ENCODE results near the gene ABHD14A. TPM values are rescaled to one million over a fixed set of nuclear protein-coding genes. Genes with fewer than 3 reads are reported as not detected.

The ABHD14A gene
- polyA plus RNA-seq, 2 donors: 8.0 to 12.9 TPM

DNA sequence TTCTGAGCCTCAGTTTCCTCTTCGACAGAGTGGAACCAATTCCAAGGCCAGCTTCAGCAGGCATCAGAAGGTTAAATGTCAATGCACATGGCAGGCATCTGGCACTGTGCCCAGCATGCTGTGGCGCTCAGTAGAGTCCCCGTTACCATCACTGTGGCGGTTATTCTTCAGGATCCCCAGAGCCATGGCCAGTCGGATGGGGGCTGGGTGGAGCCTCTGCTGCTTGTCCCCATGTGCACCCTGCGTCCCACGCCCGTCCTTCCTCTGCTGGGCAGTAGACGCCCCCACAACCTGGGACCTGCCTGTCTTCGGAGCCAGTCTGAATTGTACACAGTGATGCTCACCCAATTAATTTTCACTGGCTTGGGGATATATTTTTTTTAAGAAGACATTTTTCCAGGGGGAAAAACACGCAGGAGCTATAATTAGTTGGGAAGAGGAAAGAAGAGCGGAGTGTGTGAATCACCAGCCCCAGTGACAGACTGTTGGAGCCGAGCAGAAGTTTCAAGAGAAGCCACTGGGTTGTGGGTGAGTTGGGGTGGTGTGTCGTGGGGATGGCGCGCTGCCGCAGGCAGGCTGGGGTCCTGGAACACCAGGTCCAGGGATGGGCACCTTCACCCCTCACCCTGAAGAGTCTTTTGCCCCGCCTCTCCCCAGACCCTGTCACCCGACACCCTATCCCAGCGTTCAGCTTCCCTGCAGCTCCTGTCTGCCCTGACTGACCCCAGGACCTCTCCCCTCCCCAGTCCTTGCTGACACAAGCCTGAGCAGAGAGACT, 47.6 kb downstream of the ABHD14A start:
- WGBS, 2 donors: 72 to 77% methylated on average over 20 of the region's 20 CpGs
- Histone ChIP-seq H3K4me3 (ENCODE audit: low read depth in 1 of 2, low read length in 2 of 2) (no peak overlapping the region), H3K36me3 (ENCODE audit: control insufficient read depth in 2 of 2, insufficient read depth in 2 of 2, low read length in 1 of 2) (no peaks in the 10 kb centered on the region), H3K27ac (ENCODE audit: low read depth in 2 of 2, low read length in 1 of 2) (peak overlapping the region in 1 of 2 donors; percentile 33), H3K9me3 (ENCODE audit: control insufficient read depth in 2 of 2, insufficient read depth in 1 of 2, low read depth in 1 of 2, low read length in 1 of 2) (no peaks in the 10 kb centered on the region), H3K4me1 (ENCODE audit: control insufficient read depth in 2 of 2, insufficient read depth in 2 of 2, low read length in 1 of 2) (peaks cover 0 to 10% of the 10 kb centered on the region in 2 donors), H3K27me3 (ENCODE audit: control insufficient read depth in 1 of 2, insufficient read depth in 2 of 2, low read length in 2 of 2) (no peaks in the 10 kb centered on the region)

DNA sequence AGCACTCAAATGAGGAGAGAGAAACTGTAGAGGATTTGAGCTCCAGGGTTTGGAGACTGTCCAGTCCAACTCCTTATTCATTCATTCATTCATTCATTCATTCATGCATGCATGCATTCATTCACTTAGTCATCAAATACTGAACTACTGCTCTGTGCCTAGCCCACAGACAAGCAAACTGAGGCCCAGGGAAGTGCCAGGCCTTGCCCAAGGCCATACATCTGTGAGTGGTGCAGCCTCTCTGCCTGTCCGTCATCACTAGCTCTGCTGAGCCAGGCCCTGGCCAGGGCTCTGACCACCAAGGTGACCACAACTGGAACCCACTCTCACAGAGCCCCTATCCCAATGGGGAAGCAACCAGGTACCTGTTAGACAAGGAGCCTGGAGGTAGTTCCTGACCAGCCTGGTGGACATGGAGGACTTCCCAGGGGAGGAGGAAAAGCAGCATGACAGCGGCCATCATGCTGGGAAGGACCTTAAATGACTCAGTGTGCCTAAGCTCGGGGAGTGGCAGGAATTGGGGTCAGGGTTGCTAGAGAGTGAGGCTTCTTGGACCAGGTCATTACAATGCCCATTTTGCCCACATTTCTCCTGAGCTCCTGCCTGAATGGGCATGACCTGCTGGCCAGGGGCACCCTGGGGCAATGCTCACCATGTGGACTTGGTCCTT, 48.4 kb downstream of the ABHD14A start:
- H3K27me3 ChIP-seq (ENCODE audit: control insufficient read depth in 1 of 2, insufficient read depth in 2 of 2, low read length in 2 of 2): no peaks in the 10 kb centered on the region
- H3K4me3 ChIP-seq (ENCODE audit: low read depth in 1 of 2, low read length in 2 of 2): no peak overlapping the region
- H3K9me3 ChIP-seq (ENCODE audit: control insufficient read depth in 2 of 2, insufficient read depth in 1 of 2, low read depth in 1 of 2, low read length in 1 of 2): no peaks in the 10 kb centered on the region
- WGBS, 2 donors: 83 to 98% methylated on average over 3 of the region's 3 CpGs
- no peaks in the 10 kb centered on the region for H3K36me3 ChIP-seq (ENCODE audit: control insufficient read depth in 2 of 2, insufficient read depth in 2 of 2, low read length in 1 of 2)
- no peak overlapping the region for H3K27ac ChIP-seq (ENCODE audit: low read depth in 2 of 2, low read length in 1 of 2)
- peaks cover 0 to 10% of the 10 kb centered on the region in 2 donors for H3K4me1 ChIP-seq (ENCODE audit: control insufficient read depth in 2 of 2, insufficient read depth in 2 of 2, low read length in 1 of 2)

GRCh38 chr3:52023860-52024764, 49.2 kb downstream of the ABHD14A start:
- 79 to 82% methylated on average over 8 of the region's 8 CpGs for WGBS, 2 donors

DNA sequence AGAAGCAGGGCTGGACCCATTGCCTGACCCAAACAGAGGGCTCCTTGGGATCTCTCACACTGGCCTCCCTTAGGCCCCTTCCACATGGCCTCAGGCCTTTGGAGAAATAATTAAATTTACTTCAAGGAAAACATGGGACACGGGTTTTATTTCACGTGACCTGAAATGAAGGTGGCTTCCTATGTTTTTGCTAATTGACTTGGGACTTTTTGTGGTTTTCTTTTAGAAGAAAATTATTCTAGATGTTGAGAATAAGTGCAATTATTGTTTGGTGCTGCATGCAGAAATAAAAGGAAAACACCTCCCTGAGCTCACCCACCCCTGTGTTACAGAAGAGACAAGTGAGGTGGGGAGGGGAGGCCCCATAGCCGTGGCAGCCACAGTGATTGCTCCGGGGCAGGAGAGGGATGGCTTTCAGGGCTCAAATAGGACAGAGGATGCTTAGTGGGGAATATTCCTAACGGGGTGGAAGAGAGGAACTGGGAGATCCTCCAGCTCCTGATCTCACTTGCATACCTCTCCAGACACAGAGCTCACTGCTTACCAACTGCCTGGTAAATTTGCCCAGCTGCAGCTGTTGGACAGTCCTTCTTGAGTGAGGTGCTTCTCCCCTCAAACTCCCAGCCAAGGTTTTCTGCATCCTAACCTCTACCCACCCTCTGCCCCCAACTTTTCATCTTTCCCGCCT, 50.0 kb downstream of the ABHD14A start:
- Histone ChIP-seq H3K4me1 (ENCODE audit: control insufficient read depth in 2 of 2, insufficient read depth in 2 of 2, low read length in 1 of 2) (peaks cover 6 to 14% of the 10 kb centered on the region in 2 donors), H3K27ac (ENCODE audit: low read depth in 2 of 2, low read length in 1 of 2) (no peak overlapping the region), H3K9me3 (ENCODE audit: control insufficient read depth in 2 of 2, insufficient read depth in 1 of 2, low read depth in 1 of 2, low read length in 1 of 2) (no peaks in the 10 kb centered on the region), H3K27me3 (ENCODE audit: control insufficient read depth in 1 of 2, insufficient read depth in 2 of 2, low read length in 2 of 2) (no peaks in the 10 kb centered on the region), H3K36me3 (ENCODE audit: control insufficient read depth in 2 of 2, insufficient read depth in 2 of 2, low read length in 1 of 2) (no peaks in the 10 kb centered on the region), H3K4me3 (ENCODE audit: low read depth in 1 of 2, low read length in 2 of 2) (no peak overlapping the region)
- WGBS, 2 donors: 72 to 79% methylated on average over 6 of the region's 6 CpGs

More at GRCh38 chr3:52023860-52024764, 49.2 kb downstream of the ABHD14A start:
- H3K4me1 ChIP-seq (ENCODE audit: control insufficient read depth in 2 of 2, insufficient read depth in 2 of 2, low read length in 1 of 2): peaks cover 2 to 17% of the 10 kb centered on the region in 2 donors
- no peaks in the 10 kb centered on the region for H3K9me3 ChIP-seq (ENCODE audit: control insufficient read depth in 2 of 2, insufficient read depth in 1 of 2, low read depth in 1 of 2, low read length in 1 of 2)
- no peaks in the 10 kb centered on the region for H3K27me3 ChIP-seq (ENCODE audit: control insufficient read depth in 1 of 2, insufficient read depth in 2 of 2, low read length in 2 of 2)
- H3K36me3 ChIP-seq (ENCODE audit: control insufficient read depth in 2 of 2, insufficient read depth in 2 of 2, low read length in 1 of 2): no peaks in the 10 kb centered on the region
- no peak overlapping the region for H3K4me3 ChIP-seq (ENCODE audit: low read depth in 1 of 2, low read length in 2 of 2)
- no peak overlapping the region for H3K27ac ChIP-seq (ENCODE audit: low read depth in 2 of 2, low read length in 1 of 2)

- no peaks in the 10 kb centered on the region for H3K36me3 ChIP-seq (ENCODE audit: control insufficient read depth in 2 of 2, insufficient read depth in 2 of 2, low read length in 1 of 2)
- H3K9me3 ChIP-seq (ENCODE audit: control insufficient read depth in 2 of 2, insufficient read depth in 1 of 2, low read depth in 1 of 2, low read length in 1 of 2): no peaks in the 10 kb centered on the region
- no peak overlapping the region for H3K4me3 ChIP-seq (ENCODE audit: low read depth in 1 of 2, low read length in 2 of 2)
- H3K4me1 ChIP-seq (ENCODE audit: control insufficient read depth in 2 of 2, insufficient read depth in 2 of 2, low read length in 1 of 2): peaks cover 6 to 19% of the 10 kb centered on the region in 2 donors
- 70 to 86% methylated on average over 7 of the region's 7 CpGs for WGBS, 2 donors
- H3K27me3 ChIP-seq (ENCODE audit: control insufficient read depth in 1 of 2, insufficient read depth in 2 of 2, low read length in 2 of 2): no peaks in the 10 kb centered on the region
- no peak overlapping the region for H3K27ac ChIP-seq (ENCODE audit: low read depth in 2 of 2, low read length in 1 of 2)
Measured at GRCh38 chr3:52025453-52025852, 50.6 kb downstream of the ABHD14A start.

- H3K9me3 ChIP-seq (ENCODE audit: control insufficient read depth in 2 of 2, insufficient read depth in 1 of 2, low read depth in 1 of 2, low read length in 1 of 2): no peaks in the 10 kb centered on the region
- H3K27ac ChIP-seq (ENCODE audit: low read depth in 2 of 2, low read length in 1 of 2): no peak overlapping the region
- H3K36me3 ChIP-seq (ENCODE audit: control insufficient read depth in 2 of 2, insufficient read depth in 2 of 2, low read length in 1 of 2): no peaks in the 10 kb centered on the region
- 58 to 64% methylated on average over 4 of the region's 4 CpGs for WGBS, 2 donors
- H3K4me3 ChIP-seq (ENCODE audit: low read depth in 1 of 2, low read length in 2 of 2): no peak overlapping the region
- H3K27me3 ChIP-seq (ENCODE audit: control insufficient read depth in 1 of 2, insufficient read depth in 2 of 2, low read length in 2 of 2): no peaks in the 10 kb centered on the region
- peaks cover 6 to 20% of the 10 kb centered on the region in 2 donors for H3K4me1 ChIP-seq (ENCODE audit: control insufficient read depth in 2 of 2, insufficient read depth in 2 of 2, low read length in 1 of 2)
Measured at GRCh38 chr3:52026041-52026440, 51.2 kb downstream of the ABHD14A start.

DNA sequence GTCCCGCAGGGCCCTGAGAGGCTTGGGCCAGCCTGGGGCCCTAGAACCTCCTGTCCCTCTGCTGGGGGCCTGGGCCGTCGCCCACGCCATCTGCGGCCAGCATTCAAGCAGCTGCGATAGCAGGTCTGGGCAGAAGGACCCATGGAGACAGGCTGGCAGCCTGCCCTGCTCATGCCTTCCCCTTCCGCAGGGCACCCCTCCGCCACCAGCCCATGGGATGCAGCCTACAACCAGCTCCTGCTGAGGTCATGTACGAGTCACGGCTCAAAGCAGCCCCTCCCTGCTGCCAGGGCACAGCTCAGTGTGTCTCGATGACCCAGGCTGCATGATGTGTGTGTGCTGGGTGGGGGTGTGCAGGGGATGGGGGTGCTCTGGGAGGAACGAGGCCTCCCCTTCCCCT, 53.7 kb downstream of the ABHD14A start:
- 67 to 70% methylated on average over 8 to 12 of the region's 12 CpGs for WGBS, 2 donors
- Histone ChIP-seq H3K4me1 (ENCODE audit: control insufficient read depth in 2 of 2, insufficient read depth in 2 of 2, low read length in 1 of 2) (peaks cover 6 to 25% of the 10 kb centered on the region in 2 donors), H3K4me3 (ENCODE audit: low read depth in 1 of 2, low read length in 2 of 2) (no peak overlapping the region), H3K27ac (ENCODE audit: low read depth in 2 of 2, low read length in 1 of 2) (no peak overlapping the region), H3K9me3 (ENCODE audit: control insufficient read depth in 2 of 2, insufficient read depth in 1 of 2, low read depth in 1 of 2, low read length in 1 of 2) (no peaks in the 10 kb centered on the region), H3K36me3 (ENCODE audit: control insufficient read depth in 2 of 2, insufficient read depth in 2 of 2, low read length in 1 of 2) (no peaks in the 10 kb centered on the region), H3K27me3 (ENCODE audit: control insufficient read depth in 1 of 2, insufficient read depth in 2 of 2, low read length in 2 of 2) (no peaks in the 10 kb centered on the region)

DNA sequence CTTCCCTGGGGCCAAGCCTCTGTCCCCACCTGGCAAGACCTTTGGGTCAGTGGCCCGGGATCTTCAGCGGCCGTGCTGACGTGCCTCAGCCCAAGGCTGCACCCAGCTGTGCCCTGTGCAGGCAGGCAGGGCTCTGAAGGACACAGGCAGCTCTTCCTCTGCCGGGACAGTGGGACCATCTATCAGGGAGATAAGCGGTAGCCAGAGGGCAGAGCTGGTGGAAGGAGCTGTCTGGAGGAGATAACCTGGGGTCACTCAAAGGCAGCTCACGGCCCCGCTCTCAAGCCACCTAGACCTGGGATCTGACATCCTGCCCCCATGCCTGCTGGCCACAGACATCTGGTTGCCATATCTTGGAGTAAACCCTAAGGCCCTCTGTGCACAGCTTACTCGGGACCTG, 54.2 kb downstream of the ABHD14A start:
- peaks cover 6 to 25% of the 10 kb centered on the region in 2 donors for H3K4me1 ChIP-seq (ENCODE audit: control insufficient read depth in 2 of 2, insufficient read depth in 2 of 2, low read length in 1 of 2)
- no peaks in the 10 kb centered on the region for H3K9me3 ChIP-seq (ENCODE audit: control insufficient read depth in 2 of 2, insufficient read depth in 1 of 2, low read depth in 1 of 2, low read length in 1 of 2)
- H3K4me3 ChIP-seq (ENCODE audit: low read depth in 1 of 2, low read length in 2 of 2): no peak overlapping the region
- no peak overlapping the region for H3K27ac ChIP-seq (ENCODE audit: low read depth in 2 of 2, low read length in 1 of 2)
- no peaks in the 10 kb centered on the region for H3K27me3 ChIP-seq (ENCODE audit: control insufficient read depth in 1 of 2, insufficient read depth in 2 of 2, low read length in 2 of 2)
- 76 to 80% methylated on average over 9 of the region's 9 CpGs for WGBS, 2 donors
- H3K36me3 ChIP-seq (ENCODE audit: control insufficient read depth in 2 of 2, insufficient read depth in 2 of 2, low read length in 1 of 2): no peaks in the 10 kb centered on the region

DNA sequence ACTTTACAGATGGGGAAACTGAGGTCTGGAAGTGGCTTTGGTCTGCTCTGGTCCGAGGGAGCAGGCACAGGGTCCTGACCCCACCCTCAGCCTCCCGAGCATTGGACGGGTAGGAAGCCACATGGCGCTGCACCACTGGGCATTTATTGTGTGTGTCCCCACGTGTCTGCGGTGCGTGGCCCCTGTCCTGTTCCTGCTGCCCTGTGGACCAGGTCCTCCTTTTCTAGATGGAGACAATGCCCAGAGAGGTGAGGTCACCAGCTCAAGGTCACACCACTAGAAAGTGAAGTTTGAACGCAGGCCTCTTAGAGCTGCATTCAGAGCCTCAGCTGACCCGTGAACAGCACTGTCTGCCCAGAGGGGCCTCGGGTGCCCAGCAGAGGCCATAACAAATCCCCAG, 54.7 kb downstream of the ABHD14A start:
- no peak overlapping the region for H3K4me3 ChIP-seq (ENCODE audit: low read depth in 1 of 2, low read length in 2 of 2)
- no peaks in the 10 kb centered on the region for H3K9me3 ChIP-seq (ENCODE audit: control insufficient read depth in 2 of 2, insufficient read depth in 1 of 2, low read depth in 1 of 2, low read length in 1 of 2)
- H3K4me1 ChIP-seq (ENCODE audit: control insufficient read depth in 2 of 2, insufficient read depth in 2 of 2, low read length in 1 of 2): peaks cover 6 to 25% of the 10 kb centered on the region in 2 donors
- WGBS, 2 donors: 85 to 92% methylated on average over 10 of the region's 10 CpGs
- no peak overlapping the region for H3K27ac ChIP-seq (ENCODE audit: low read depth in 2 of 2, low read length in 1 of 2)
- no peaks in the 10 kb centered on the region for H3K27me3 ChIP-seq (ENCODE audit: control insufficient read depth in 1 of 2, insufficient read depth in 2 of 2, low read length in 2 of 2)
- H3K36me3 ChIP-seq (ENCODE audit: control insufficient read depth in 2 of 2, insufficient read depth in 2 of 2, low read length in 1 of 2): no peaks in the 10 kb centered on the region

Measured in esophagus (tissue), 2 donors.